Hepatocyte (in vitro differentiated cells): ENCODE measurements around the gene SAC3D1. TPM values are rescaled to one million over a fixed set of nuclear protein-coding genes. Genes with fewer than 3 reads are reported as not detected.
A peak's percentile ranks its signal among the peaks of the same experiment; 100 is the strongest.

Experiments
- DNase-seq: peaks from one replicate; pipeline ENCODE4 v3.0.0-alpha.2; 2016; ENCODE audit warnings: low spot score
- H2AFZ ChIP-seq: fragments of 200-600 bp; sonication (generic); 2 replicates; pipeline ENCODE4 v1.6.0; 2016; ENCODE audit warnings: antibody characterized with exemption, mild to moderate bottlenecking
- H3K27ac ChIP-seq: fragments of 200-600 bp; sonication (generic); 2 replicates; pipeline ENCODE4 v1.5.1; 2016; ENCODE audit warnings: mild to moderate bottlenecking
- H3K27me3 ChIP-seq: fragments of 200-600 bp; sonication (generic); 2 replicates; pipeline ENCODE4 v1.6.1; 2016
- H3K36me3 ChIP-seq: fragments of 200-600 bp; sonication (generic); replicated peaks from 2 replicates; pipeline ENCODE4 v1.5.1; 2016; ENCODE audit warnings: low read depth; ENCODE audit not compliant: insufficient read depth
- H3K4me1 ChIP-seq: fragments of 200-600 bp; sonication (generic); 2 replicates; pipeline ENCODE4 v1.5.1; 2016; ENCODE audit warnings: mild to moderate bottlenecking, moderate library complexity; ENCODE audit not compliant: insufficient read depth
- H3K4me2 ChIP-seq: fragments of 200-600 bp; sonication (generic); 2 replicates; pipeline ENCODE4 v1.6.0; 2016
- H3K4me3 ChIP-seq: fragments of 200-600 bp; sonication (generic); 2 replicates; pipeline ENCODE4 v1.5.1; 2016; ENCODE audit warnings: mild to moderate bottlenecking
- H3K79me2 ChIP-seq: fragments of 200-600 bp; sonication (generic); 2 replicates; pipeline ENCODE4 v1.6.0; 2017; ENCODE audit warnings: mild to moderate bottlenecking
- H3K9me2 ChIP-seq: fragments of 200-600 bp; sonication (generic); replicated peaks from 2 replicates; pipeline ENCODE4 v1.6.0; 2017; ENCODE audit warnings: mild to moderate bottlenecking; ENCODE audit not compliant: insufficient read depth
- H3K9me3 ChIP-seq: fragments of 200-600 bp; sonication (generic); 2 replicates; pipeline ENCODE4 v1.5.1; 2016; ENCODE audit warnings: low read depth, mild to moderate bottlenecking
- H4K20me1 ChIP-seq: fragments of 200-600 bp; sonication (generic); 2 replicates; pipeline ENCODE4 v1.6.0; 2016; ENCODE audit warnings: mild to moderate bottlenecking; ENCODE audit not compliant: insufficient read depth, poor library complexity, severe bottlenecking
- CTCF ChIP-seq: fragments of 200-600 bp; sonication (generic); IDR thresholded peaks from 2 replicates; pipeline ENCODE4 v1.5.1; 2016; ENCODE audit warnings: antibody characterized with exemption, mild to moderate bottlenecking; ENCODE audit not compliant: poor library complexity
- EZH2 ChIP-seq: fragments of 200-600 bp; sonication (generic); IDR thresholded peaks from 2 replicates; pipeline ENCODE4 v1.6.1; 2016; ENCODE audit warnings: antibody characterized with exemption, mild to moderate bottlenecking, borderline replicate concordance
- EZH2phosphoT487 ChIP-seq: fragments of 200-600 bp; sonication (generic); IDR thresholded peaks from one replicate; pipeline ENCODE4 v1.6.1; 2018; ENCODE audit warnings: antibody characterized with exemption, mild to moderate bottlenecking, low read depth, moderate library complexity; ENCODE audit not compliant: unreplicated experiment, severe bottlenecking
- WGBS: methylation state at CpG from one replicate; pipeline ENCODE4 v1.1.6; 2016; ENCODE audit warnings: low lambda C conversion rate; ENCODE audit errors: missing lambda C conversion rate; 5-methylcytosine and 5-hydroxymethylcytosine counted together
- polyA plus RNA-seq: library from polyadenylated mRNA; unstranded; fragments of >200 nt; fragmentation: Nextera tagmentation; extraction: Ambion mirVana; gene quantifications from 2 replicates; pipeline ENCODE4 v1.2.1, GENCODE V29; 2016
- total RNA-seq: library from RNA; depleted of rRNA; stranded (reverse); fragments of >200 nt; gene quantifications from 2 replicates; pipeline ENCODE4 v1.2.3, GENCODE V29; 2014

The SAC3D1 gene
- total and polyA plus RNA-seq, 2 experiments from 2014 or later, result 10.8 to 23.8 TPM

- TF ChIP-seq CTCF, result peak; percentile 31
- TF ChIP-seq EZH2, result no peak
- Histone ChIP-seq H3K27ac (no peak overlapping the region), H3K36me3 (no peaks in the 10 kb centered on the region), H3K4me1 (no peaks in the 10 kb centered on the region), H3K9me2 (no peaks in the 10 kb centered on the region), H3K9me3 (no peaks in the 10 kb centered on the region), H4K20me1 (no peaks in the 10 kb centered on the region), H3K27me3 (no peaks in the 10 kb centered on the region), H3K79me2 (peaks cover 12% of the 10 kb centered on the region), H3K4me3 (no peak overlapping the region), H3K4me2 (no peak overlapping the region), H2AFZ (no peak overlapping the region)
- 70% methylated on average over 3 of the region's 3 CpGs for WGBS
- DNase-seq, result peak; percentile 76
Observed at GRCh38 chr11:65078151-65078550, 37.1 kb downstream of the SAC3D1 start.

DNA sequence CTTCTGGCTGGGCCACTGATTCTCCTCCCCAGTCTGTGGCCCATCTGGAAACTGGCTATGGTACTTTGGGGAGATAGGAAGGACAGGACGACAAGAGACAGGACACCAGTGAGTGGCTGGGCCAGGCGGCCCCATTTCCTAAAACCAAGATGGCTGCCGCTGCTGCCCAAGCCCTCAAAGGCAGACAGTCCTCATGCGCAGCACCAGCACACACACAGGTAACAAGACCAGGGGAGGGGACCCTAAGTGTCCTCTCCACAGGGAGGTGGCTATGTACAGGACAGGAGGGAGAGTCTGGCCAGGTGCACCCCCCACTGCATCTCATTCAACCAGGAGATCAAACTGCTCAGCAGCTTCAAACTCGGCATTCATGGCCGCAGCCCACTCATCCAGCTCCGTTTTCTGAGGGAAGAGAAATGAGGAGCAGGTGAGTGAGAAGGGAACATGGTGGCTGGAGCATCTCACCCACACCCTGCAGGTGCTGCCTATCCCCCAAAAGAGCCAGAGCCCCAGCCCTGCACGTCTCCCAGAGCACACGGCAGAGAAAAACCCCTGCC, 37.9 kb downstream of the SAC3D1 start:
- Histone ChIP-seq H3K36me3 (no peaks in the 10 kb centered on the region), H4K20me1 (no peaks in the 10 kb centered on the region), H3K9me3 (no peaks in the 10 kb centered on the region), H3K9me2 (no peaks in the 10 kb centered on the region), H3K4me1 (no peaks in the 10 kb centered on the region), H3K27me3 (no peaks in the 10 kb centered on the region), H3K4me2 (no peak overlapping the region), H3K79me2 (peaks cover 17% of the 10 kb centered on the region), H3K27ac (no peak overlapping the region), H2AFZ (no peak overlapping the region), H3K4me3 (no peak overlapping the region)
- no peak for DNase-seq
- WGBS, result 89% methylated on average over 9 of the region's 9 CpGs
- TF ChIP-seq EZH2phosphoT487 (no peak), EZH2 (no peak), CTCF (no peak)

GRCh38 chr11:65083134-65083833, 42.3 kb downstream of the SAC3D1 start:
- peak overlapping the region; percentile 88 for H2AFZ ChIP-seq
- 5% methylated on average over 13 of the region's 13 CpGs for WGBS

More at GRCh38 chr11:65083134-65083833, 42.3 kb downstream of the SAC3D1 start:
- Histone ChIP-seq H3K9me3 (no peaks in the 10 kb centered on the region), H3K4me1 (peaks cover 9% of the 10 kb centered on the region), H3K27ac (peak overlapping the region; percentile 97), H3K27me3 (no peaks in the 10 kb centered on the region), H3K4me3 (peak overlapping the region; percentile 54), H3K79me2 (peaks cover 32% of the 10 kb centered on the region), H4K20me1 (no peaks in the 10 kb centered on the region), H3K9me2 (no peaks in the 10 kb centered on the region), H3K36me3 (no peaks in the 10 kb centered on the region), H3K4me2 (peak overlapping the region; percentile 82)
- TF ChIP-seq EZH2 (no peak), CTCF (no peak), EZH2phosphoT487 (no peak)
- DNase-seq, result no peak
